GM12878 (cell line): ENCODE data around the gene NEDD8. TPM values are rescaled to one million over a fixed set of nuclear protein-coding genes. Genes with fewer than 3 reads are reported as not detected.

ENCODE experiments used
- ATAC-seq: fragments of 200-7000 bp; cut with Tn5 transposase; 3 replicates; pipeline ENCODE4 v1.9.1; 2020; ENCODE audit warnings: mild to moderate bottlenecking, moderate library complexity
- BruUV-seq: library from RNA; stranded (reverse); fragments of 400-500 nt; replicated peaks from 2 replicates; lab custom pipeline; 2021; lab: Mats Ljungman, UMichigan
- CTCF ChIA-PET: fragments of 300-600 bp; sonication (Branson Sonifier 250); formaldehyde crosslinking; extraction: SDS; loops from one replicate; lab custom pipeline; 2021; ENCODE audit warnings: inconsistent platforms; lab: Yijun Ruan, JAX
- POLR2A ChIA-PET: fragments of 350-600 bp; formaldehyde crosslinking; extraction: SDS; loops from one replicate; lab custom pipeline; 2021; ENCODE audit warnings: inconsistent platforms; lab: Charles Lee
- RAD21 ChIA-PET: fragments of 300-600 bp; sonication (Branson Sonifier 250); formaldehyde crosslinking; loops from one replicate; lab custom pipeline; 2023; ENCODE audit warnings: antibody characterized with exemption; ENCODE audit not compliant: unreplicated experiment; lab: Charles Lee
- SMC1A ChIA-PET: fragments of 300-600 bp; sonication (Branson Sonifier 250); formaldehyde crosslinking; loops from one replicate; lab custom pipeline; 2023; ENCODE audit not compliant: unreplicated experiment, uncharacterized antibody; lab: Charles Lee
- DNase-seq: peaks from one replicate; pipeline ENCODE4 v3.0.0-alpha.2; 2011; ENCODE audit warnings: low read depth, low spot score
- FAIRE-seq: peaks from 3 replicates; lab custom pipeline; 2011; peaks lifted over from hg19 to GRCh38; lab: Jason Lieb, UNC
- H2AFZ ChIP-seq: 2 replicates; pipeline ENCODE4 v1.6.0; 2011; ENCODE audit warnings: low read depth, low read length, control low read depth; ENCODE audit not compliant: control insufficient read depth
- H3K27ac ChIP-seq: 2 replicates; pipeline ENCODE4 v1.5.1; 2011; ENCODE audit warnings: control low read depth; ENCODE audit not compliant: control insufficient read depth, insufficient read depth
- H3K27me3 ChIP-seq, 2 experiments: replicated peaks in 1 of 2; 2 replicates each; pipeline versions ENCODE4 v1.6.0 to v1.6.1; 2011; ENCODE audit warnings: low read length in 1 of 2; ENCODE audit not compliant: control insufficient read depth in 2 of 2, insufficient read depth in 2 of 2
- H3K36me3 ChIP-seq, 2 experiments: 2 replicates each; pipeline ENCODE4 v1.5.1; 2011; ENCODE audit warnings: low read length in 1 of 2; ENCODE audit not compliant: control insufficient read depth in 2 of 2, insufficient read depth in 2 of 2
- H3K4me1 ChIP-seq: 2 replicates; pipeline ENCODE4 v1.6.1; 2011; ENCODE audit warnings: mild to moderate bottlenecking, low read length, moderate library complexity, mixed read lengths; ENCODE audit not compliant: control insufficient read depth, insufficient read depth
- H3K4me2 ChIP-seq: 2 replicates; pipeline ENCODE4 v1.6.0; 2011; ENCODE audit warnings: control low read depth; ENCODE audit not compliant: control insufficient read depth, insufficient read depth
- H3K4me3 ChIP-seq: fragments of 200-600 bp; sonication (generic); 2 replicates; pipeline ENCODE4 v1.5.1; 2016
- H3K79me2 ChIP-seq: 2 replicates; pipeline ENCODE4 v1.6.0; 2011; ENCODE audit warnings: low read length; ENCODE audit not compliant: control insufficient read depth, insufficient read depth
- H3K9ac ChIP-seq: 2 replicates; pipeline ENCODE4 v1.8.0; 2011; ENCODE audit warnings: low read length, control low read depth, mixed read lengths; ENCODE audit not compliant: control insufficient read depth, insufficient read depth
- H3K9me3 ChIP-seq: replicated peaks from 3 replicates; pipeline ENCODE4 v1.5.1; 2011; ENCODE audit warnings: mild to moderate bottlenecking, low read length; ENCODE audit not compliant: control insufficient read depth, insufficient read depth
- H4K20me1 ChIP-seq: 2 replicates; pipeline ENCODE4 v1.6.0; 2011; ENCODE audit not compliant: control insufficient read depth, insufficient read depth
- CHD1 ChIP-seq: IDR thresholded peaks from 2 replicates; pipeline ENCODE4 v1.6.1; 2012; ENCODE audit warnings: low read depth, low read length, improper control_type of control experiment
- CHD4 ChIP-seq: fragments of 200-600 bp; sonication (generic); IDR thresholded peaks from 2 replicates; pipeline ENCODE4 v1.6.1; 2016; ENCODE audit warnings: mild to moderate bottlenecking
- ETV6 ChIP-seq, 2 experiments: fragments of 450-650 bp in 1 of 2; IDR thresholded peaks in 1 of 2; conservative IDR thresholded peaks in 1 of 2; 2 replicates each; pipeline ENCODE4 v1.6.1; 2014; ENCODE audit warnings: antibody characterized with exemption in 1 of 2, borderline replicate concordance in 1 of 2, low read depth in 1 of 2, mild to moderate bottlenecking in 1 of 2, moderate library complexity in 1 of 2
- NRF1 ChIP-seq: conservative IDR thresholded peaks from 2 replicates; pipeline ENCODE4 v1.6.1; 2011; ENCODE audit warnings: mild to moderate bottlenecking, low read depth, low read length, improper control_type of control experiment
- PAX8 ChIP-seq: fragments of 450-650 bp; IDR thresholded peaks from 2 replicates; pipeline ENCODE4 v1.6.1; 2017; ENCODE audit warnings: mild to moderate bottlenecking, moderate library complexity
- SUPT20H ChIP-seq: IDR thresholded peaks from 2 replicates; pipeline ENCODE4 v1.6.1; 2011; ENCODE audit warnings: low read depth, mild to moderate bottlenecking, low read length, moderate library complexity, borderline replicate concordance; ENCODE audit not compliant: control insufficient read depth
- TCF3 ChIP-seq: IDR thresholded peaks from 2 replicates; pipeline ENCODE4 v1.6.1; 2012; ENCODE audit warnings: low read depth, mild to moderate bottlenecking, low read length, borderline replicate concordance; ENCODE audit not compliant: insufficient read depth
- YY1 ChIP-seq: IDR thresholded peaks from 2 replicates; pipeline ENCODE4 v1.6.1; 2011; ENCODE audit warnings: low read depth, mild to moderate bottlenecking, low read length
- WGBS: methylation state at CpG from one replicate; pipeline ENCODE4 v1.1.6; 2016; ENCODE audit warnings: low lambda C conversion rate; ENCODE audit not compliant: insufficient replicate concordance, insufficient coverage; ENCODE audit errors: missing lambda C conversion rate; 5-methylcytosine and 5-hydroxymethylcytosine counted together
- in situ Hi-C: fragments of 300-500 bp; cut with MboI; formaldehyde crosslinking; loops from 9 replicates; pipeline ENCODE4 v1.14.3; 2018; ENCODE audit warnings: mixed read lengths
- intact Hi-C: fragments of 100-400 bp; cut with micrococcal nuclease; formaldehyde crosslinking; loops from one replicate; pipeline ENCODE4 v1.14.2; 2022; ENCODE audit not compliant: unreplicated experiment
- polyA plus RNA-seq, 11 experiments: library from polyadenylated mRNA; depleted of rRNA in 4 of 11; unstranded in 6 of 11; stranded (reverse) in 5 of 11; fragments of >200 nt; fragmentation: Nextera tagmentation in 4 of 11; fragmentation: Illumina TruSeq in 1 of 11; extraction: Ambion mirVana in 4 of 11; extraction: Trizol in 1 of 11; gene quantifications; 1 replicate in 1 of 11; 2 replicates in 10 of 11; pipeline versions ENCODE4 v1.2.1 to v1.2.3, GENCODE V29; 2011 to 2016; ENCODE audit warnings: inconsistent platforms in 2 of 11, missing spikeins in 2 of 11, low read depth in 1 of 11
- total RNA-seq, 4 experiments: library from RNA; depleted of rRNA in 3 of 4; stranded (reverse); fragments of >200 nt in 3 of 4; fragmentation: Illumina TruSeq in 1 of 4; extraction: Trizol in 1 of 4; gene quantifications; 2 replicates each; pipeline versions ENCODE4 v1.2.1 to v1.2.3, GENCODE V29; 2013 to 2021

Gene NEDD8
- total and polyA plus RNA-seq, 10 of the 15 experiments (the other 5 are each of a cell fraction or from before 2014, with no cell fraction given): 164 to 991 (median 300) TPM

DNA sequence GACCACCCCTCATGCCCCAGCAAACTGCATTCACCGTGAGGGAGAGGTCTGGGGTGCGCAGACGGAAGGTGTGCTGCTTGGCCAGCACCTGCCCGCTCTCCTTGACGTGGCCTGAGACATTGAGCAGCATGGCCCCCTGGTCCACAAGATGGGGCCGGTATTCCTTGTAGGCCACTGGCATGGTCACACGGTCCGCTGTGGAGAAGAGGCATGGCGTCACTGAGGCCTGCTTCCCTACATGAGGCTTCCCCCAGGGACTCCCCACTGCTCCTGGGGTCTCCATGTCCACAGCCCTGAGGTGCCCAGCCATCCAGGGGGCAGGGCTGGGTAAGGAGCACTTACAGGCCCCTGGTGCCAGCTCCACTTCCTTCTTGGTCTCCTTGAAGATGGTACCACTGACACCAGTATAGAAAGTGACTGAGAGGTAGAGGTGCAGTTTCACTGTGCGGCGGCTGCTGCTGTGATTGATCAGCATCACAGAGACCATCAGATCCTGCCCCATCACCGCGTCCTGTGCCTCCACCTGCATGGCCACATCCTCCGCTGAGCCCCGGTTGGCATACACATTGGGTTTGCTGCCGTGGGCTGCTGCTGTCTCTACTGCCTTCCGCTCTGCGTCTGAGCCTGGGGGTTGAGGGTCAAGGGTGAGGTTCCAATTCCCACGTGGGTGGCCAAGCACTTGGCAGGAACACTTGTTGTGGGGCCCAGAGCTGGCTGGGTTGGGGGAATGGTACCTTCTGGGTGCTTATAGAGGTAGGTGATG is 22.6 kb upstream of the NEDD8 start:
- in situ Hi-C loops: no loop called here
- intact Hi-C loops: no loop called here
- POLR2A ChIA-PET: no interaction called here
- FAIRE-seq (no peak), DNase-seq (no peak), ATAC-seq (no peak)
- Histone ChIP-seq H4K20me1 (no peaks in the 10 kb centered on the region), H3K27me3 (no peaks in the 10 kb centered on the region), H3K36me3 (peaks cover 0 to 3% of the 10 kb centered on the region in 2 experiments; a peak in 1 of 4 replicates), H3K4me2 (no peak overlapping the region), H2AFZ (no peak overlapping the region), H3K4me1 (peaks cover 13% of the 10 kb centered on the region), H3K9me3 (no peaks in the 10 kb centered on the region), H3K27ac (no peak overlapping the region), H3K9ac (no peak overlapping the region), H3K4me3 (no peak overlapping the region), H3K79me2 (no peaks in the 10 kb centered on the region)
- TF ChIP-seq ETV6 (conservative IDR thresholded peaks at IDR 0.05 in 1 of 2, IDR thresholded peaks at IDR 0.05 in 1 of 2; ENCODE audit: borderline replicate concordance in 1 of 2, low read depth in 1 of 2) (no peak), NRF1 (no peak), CHD1 (no peak), TCF3 (no peak), CHD4 (no peak), SUPT20H (no peak), PAX8 (no peak), YY1 (no peak)
- SMC1A ChIA-PET: no interaction called here
- WGBS: 91% methylated on average over 19 of the region's 19 CpGs
- RAD21 ChIA-PET: no interaction called here
- BruUV-seq: no TSS peak
- CTCF ChIA-PET: no interaction called here
